ENCODE results near the gene CCDC159. TPM values are rescaled to one million over a fixed set of nuclear protein-coding genes. Genes with fewer than 3 reads are reported as not detected.

Gene CCDC159
- polyA plus RNA-seq (6.4 to 9.1 TPM (median 7.5 TPM) in 3 replicates), polyA minus RNA-seq (0.89 to 5.7 TPM (median 4.7 TPM) in 3 replicates)
- 7.4 TPM for polyA plus RNA-seq (2011; ENCODE audit: low read depth)
- polyA plus RNA-seq (2011; cell fraction: cytosol; rRNA removed), result 3.3 and 4.9 TPM in 2 replicates
- 26.4 and 27.5 TPM in 2 replicates for polyA plus RNA-seq (2011; cell fraction: nucleus; rRNA removed)
- 7.6 and 11.5 TPM in 2 replicates for polyA plus RNA-seq (2012; ENCODE audit: low replicate concordance)
- 7.1 TPM for polyA minus RNA-seq (2011; cell fraction: cytosol; rRNA and poly(A)+ RNA removed)
- 3.4 and 7.3 TPM in 2 replicates for polyA minus RNA-seq (2011; cell fraction: nucleus; rRNA and poly(A)+ RNA removed)

GRCh38 chr19:11346104-11346940 lies at the start of gene CCDC159, which contains the start of gene TMEM205:
CCDC159 (plus strand) TSS chr19:11346519; CDS start chr19:11346607, 88 bp downstream.
TMEM205 (minus strand) TSS chr19:11346268; CDS start chr19:11345619, 649 bp downstream.
- peak; percentile 98 for DNase-seq (ENCODE audit: low read depth, low spot score)
- Histone ChIP-seq H3K36me3 (ENCODE audit: control insufficient read depth in 2 of 2, extremely low read depth in 1 of 2, insufficient read depth in 2 of 2, low read length in 2 of 2) (peaks cover 3 to 6% of the 10 kb centered on the region in 2 experiments), H4K20me1 (ENCODE audit: control insufficient read depth, extremely low read depth, insufficient read depth, low read length) (no peaks in the 10 kb centered on the region), H3K4me3 (ENCODE audit: control insufficient read depth in 2 of 3, extremely low read depth in 1 of 3, insufficient read depth in 2 of 3, low read depth in 1 of 3, low read length in 3 of 3) (peak within 1 kb of the TSS; percentile 66 to 91 (median 84)), H3K27ac (ENCODE audit: control insufficient read depth, insufficient read depth, low read length) (peak within 1 kb of the TSS; percentile 95), H3K4me1 (ENCODE audit: control insufficient read depth, extremely low read depth, insufficient read depth, low read length) (peaks cover 23% of the 10 kb centered on the region), H3K9me3 (ENCODE audit: control insufficient read depth, low read depth, low read length) (no peaks in the 10 kb centered on the region), H3K79me2 (ENCODE audit: control insufficient read depth, insufficient read depth, low read length) (no peaks in the 10 kb centered on the region), H2AFZ (ENCODE audit: control insufficient read depth, low read length) (peak within 1 kb of the TSS; percentile 95), H3K9me1 (ENCODE audit: control insufficient read depth, extremely low read depth, insufficient read depth, low read length) (peaks cover 4% of the 10 kb centered on the region), H3K4me2 (ENCODE audit: control insufficient read depth, extremely low read depth, insufficient read depth, low read depth, low read length) (peak within 1 kb of the TSS; percentile 60), H3K27me3 (ENCODE audit: control insufficient read depth, extremely low read depth, insufficient read depth, low read length) (no peaks in the 10 kb centered on the region), H3K9ac (ENCODE audit: control insufficient read depth, extremely low read depth, insufficient read depth, low read length) (peak within 1 kb of the TSS; percentile 93)
- dilution Hi-C loops (cut with MboI; ENCODE audit: extremely low pct_ligation_motif_present, low sequenced_read_pairs), result no loop called here
- peak; percentile 92 for FAIRE-seq
- TF ChIP-seq, protein P1, sequence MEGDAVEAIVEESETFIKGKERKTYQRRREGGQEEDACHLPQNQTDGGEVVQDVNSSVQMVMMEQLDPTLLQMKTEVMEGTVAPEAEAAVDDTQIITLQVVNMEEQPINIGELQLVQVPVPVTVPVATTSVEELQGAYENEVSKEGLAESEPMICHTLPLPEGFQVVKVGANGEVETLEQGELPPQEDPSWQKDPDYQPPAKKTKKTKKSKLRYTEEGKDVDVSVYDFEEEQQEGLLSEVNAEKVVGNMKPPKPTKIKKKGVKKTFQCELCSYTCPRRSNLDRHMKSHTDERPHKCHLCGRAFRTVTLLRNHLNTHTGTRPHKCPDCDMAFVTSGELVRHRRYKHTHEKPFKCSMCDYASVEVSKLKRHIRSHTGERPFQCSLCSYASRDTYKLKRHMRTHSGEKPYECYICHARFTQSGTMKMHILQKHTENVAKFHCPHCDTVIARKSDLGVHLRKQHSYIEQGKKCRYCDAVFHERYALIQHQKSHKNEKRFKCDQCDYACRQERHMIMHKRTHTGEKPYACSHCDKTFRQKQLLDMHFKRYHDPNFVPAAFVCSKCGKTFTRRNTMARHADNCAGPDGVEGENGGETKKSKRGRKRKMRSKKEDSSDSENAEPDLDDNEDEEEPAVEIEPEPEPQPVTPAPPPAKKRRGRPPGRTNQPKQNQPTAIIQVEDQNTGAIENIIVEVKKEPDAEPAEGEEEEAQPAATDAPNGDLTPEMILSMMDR (optimal IDR thresholded peaks at IDR 0.05 in 1 of 3, IDR thresholded peaks at IDR 0.05 in 1 of 3, conservative IDR thresholded peaks at IDR 0.05 in 1 of 3; ENCODE audit: extremely low read depth in 1 of 3, insufficient read depth in 2 of 3, low read length in 3 of 3), result peak in 1 of 3 experiments; percentile 24
- no peak for TF ChIP-seq EZH2 (IDR thresholded peaks at IDR 0.05; ENCODE audit: low read length)

DNA sequence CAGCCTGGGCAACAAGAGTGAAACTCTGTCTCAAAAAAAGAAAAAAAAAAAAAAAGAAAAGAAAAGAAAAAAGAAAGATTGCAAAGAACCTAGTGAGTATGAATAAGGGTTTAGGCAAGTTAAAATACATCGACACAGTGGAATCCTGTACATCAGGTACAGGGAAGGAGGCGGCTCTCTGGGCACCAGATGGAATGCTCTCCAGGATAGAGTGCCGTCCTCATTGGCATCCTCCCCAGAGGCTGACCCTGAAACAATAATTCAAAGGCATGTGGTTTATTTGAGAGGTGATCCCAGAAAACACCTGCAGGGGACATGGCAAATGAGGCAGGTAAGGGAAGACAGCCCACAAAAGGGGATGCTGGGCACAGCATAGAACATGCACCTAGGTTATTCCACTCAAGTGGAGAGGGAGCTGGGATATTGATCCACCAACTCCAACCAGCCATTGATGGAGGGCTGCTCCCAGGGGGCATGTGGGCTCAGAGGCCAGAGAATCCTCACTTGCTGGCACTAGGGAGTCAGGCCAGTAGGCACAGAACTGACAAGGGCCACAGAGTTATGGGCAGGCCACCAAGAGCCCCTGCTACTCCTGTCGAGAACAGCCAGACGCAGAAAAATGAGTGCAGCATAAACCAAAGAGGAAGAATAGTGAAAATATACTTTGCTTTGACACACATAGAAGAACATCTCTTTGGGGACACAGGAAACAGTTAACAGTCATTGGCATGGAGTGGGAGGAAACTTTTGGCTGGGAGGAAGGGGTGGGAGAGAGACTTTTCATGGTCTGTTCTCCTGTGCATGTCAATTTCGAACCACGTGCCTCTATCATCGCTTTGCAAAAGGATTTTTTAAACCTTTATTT lies 46.1 kb upstream of the CCDC159 start:
- DNase-seq (ENCODE audit: low read depth, low spot score) (no peak), FAIRE-seq (no peak)
- no peaks in the 10 kb centered on the region for H3K9me1 ChIP-seq (ENCODE audit: control insufficient read depth, extremely low read depth, insufficient read depth, low read length)
- no peak overlapping the region for H3K27ac ChIP-seq (ENCODE audit: control insufficient read depth, insufficient read depth, low read length)
- H2AFZ ChIP-seq (ENCODE audit: control insufficient read depth, low read length), result no peak overlapping the region
- dilution Hi-C loops (cut with MboI; ENCODE audit: extremely low pct_ligation_motif_present, low sequenced_read_pairs), result no loop called here
- no peaks in the 10 kb centered on the region for H3K9me3 ChIP-seq (ENCODE audit: control insufficient read depth, low read depth, low read length)
- no peaks in the 10 kb centered on the region for H3K79me2 ChIP-seq (ENCODE audit: control insufficient read depth, insufficient read depth, low read length)
- no peaks in the 10 kb centered on the region for H3K4me1 ChIP-seq (ENCODE audit: control insufficient read depth, extremely low read depth, insufficient read depth, low read length)
- peaks cover 3% of the 10 kb centered on the region for H3K27me3 ChIP-seq (ENCODE audit: control insufficient read depth, extremely low read depth, insufficient read depth, low read length)
- no peak for TF ChIP-seq EZH2 (IDR thresholded peaks at IDR 0.05; ENCODE audit: low read length)
- TF ChIP-seq, protein P1 (optimal IDR thresholded peaks at IDR 0.05 in 1 of 3, IDR thresholded peaks at IDR 0.05 in 1 of 3, conservative IDR thresholded peaks at IDR 0.05 in 1 of 3; ENCODE audit: extremely low read depth in 1 of 3, insufficient read depth in 2 of 3, low read length in 3 of 3), result no peak
- H3K4me2 ChIP-seq (ENCODE audit: control insufficient read depth, extremely low read depth, insufficient read depth, low read depth, low read length), result no peak overlapping the region
- H3K36me3 ChIP-seq (ENCODE audit: control insufficient read depth in 2 of 2, extremely low read depth in 1 of 2, insufficient read depth in 2 of 2, low read length in 2 of 2), result no peaks in the 10 kb centered on the region
- no peak overlapping the region for H3K9ac ChIP-seq (ENCODE audit: control insufficient read depth, extremely low read depth, insufficient read depth, low read length)
- H3K4me3 ChIP-seq (ENCODE audit: control insufficient read depth in 2 of 3, extremely low read depth in 1 of 3, insufficient read depth in 2 of 3, low read depth in 1 of 3, low read length in 3 of 3), result no peak overlapping the region
- H4K20me1 ChIP-seq (ENCODE audit: control insufficient read depth, extremely low read depth, insufficient read depth, low read length), result no peaks in the 10 kb centered on the region

Data from keratinocyte (primary cell).